K562 treated with DMSO at 1 percent for 48 hours (cell line): ENCODE data around the gene NR6A1. TPM values are rescaled to one million over a fixed set of nuclear protein-coding genes. Genes with fewer than 3 reads are reported as not detected.

ENCODE experiments used
- total RNA-seq: library from RNA; unstranded; fragments of 300-600 nt; gene quantifications from 2 replicates; pipeline ENCODE4 v1.2.3, GENCODE V29; 2022; ENCODE audit warnings: low replicate concordance; ENCODE audit errors: extremely low read depth

Gene NR6A1
- total RNA-seq, result not detected in 2 replicates

DNA sequence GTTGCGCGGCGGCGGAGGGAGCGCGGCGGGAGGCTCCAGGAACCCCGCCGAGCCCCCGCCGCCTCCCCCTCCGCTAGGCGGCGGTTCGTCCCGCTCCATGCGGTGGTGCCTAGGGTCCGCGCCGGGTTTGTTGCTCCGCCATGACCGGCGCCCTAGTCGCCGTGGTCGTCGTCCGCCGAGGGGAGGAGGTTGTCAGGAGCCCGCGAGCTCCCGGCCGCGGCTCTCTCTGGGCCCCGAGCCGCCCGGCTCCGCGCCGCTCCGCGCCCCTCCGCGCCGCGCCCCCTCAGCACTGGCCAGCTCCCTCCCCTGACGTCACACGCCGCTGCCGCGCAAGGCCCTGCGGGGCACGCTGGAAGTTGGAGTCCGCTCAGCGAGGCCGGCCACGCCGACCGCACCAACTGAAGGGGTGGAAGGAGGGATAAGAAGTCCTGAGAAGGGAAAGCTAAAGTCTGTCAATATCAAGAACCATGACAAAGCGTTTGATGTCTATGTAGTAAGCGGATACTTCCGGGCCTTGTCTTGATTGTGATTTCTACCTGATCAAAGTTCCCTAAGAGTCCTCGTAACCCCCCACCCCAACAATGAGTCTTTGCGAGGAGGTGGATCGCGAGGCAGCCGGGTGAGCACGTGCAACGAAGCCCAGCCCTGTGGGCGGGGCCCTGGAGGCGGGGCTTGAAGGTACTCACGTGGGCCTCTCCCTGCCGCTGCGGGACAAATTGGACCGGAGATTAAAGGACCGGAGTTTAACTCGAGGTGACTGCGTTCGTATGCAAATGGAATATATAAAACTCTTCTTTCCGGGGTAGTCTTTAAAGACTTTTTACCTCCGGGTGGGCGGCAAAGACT, at the start of gene NR6A1:
Gene NR6A1 (minus strand): TSS at position 291 of the 846 bp plus-strand sequence.

GRCh38 chr9:124776954-124777648, 6.0 kb upstream of the NR6A1 start, which contains the start of gene OLFML2A:
TSS of gene OLFML2A (plus strand) at chr9:124777133. CDS start at chr9:124777271, 138 bp downstream.

DNA sequence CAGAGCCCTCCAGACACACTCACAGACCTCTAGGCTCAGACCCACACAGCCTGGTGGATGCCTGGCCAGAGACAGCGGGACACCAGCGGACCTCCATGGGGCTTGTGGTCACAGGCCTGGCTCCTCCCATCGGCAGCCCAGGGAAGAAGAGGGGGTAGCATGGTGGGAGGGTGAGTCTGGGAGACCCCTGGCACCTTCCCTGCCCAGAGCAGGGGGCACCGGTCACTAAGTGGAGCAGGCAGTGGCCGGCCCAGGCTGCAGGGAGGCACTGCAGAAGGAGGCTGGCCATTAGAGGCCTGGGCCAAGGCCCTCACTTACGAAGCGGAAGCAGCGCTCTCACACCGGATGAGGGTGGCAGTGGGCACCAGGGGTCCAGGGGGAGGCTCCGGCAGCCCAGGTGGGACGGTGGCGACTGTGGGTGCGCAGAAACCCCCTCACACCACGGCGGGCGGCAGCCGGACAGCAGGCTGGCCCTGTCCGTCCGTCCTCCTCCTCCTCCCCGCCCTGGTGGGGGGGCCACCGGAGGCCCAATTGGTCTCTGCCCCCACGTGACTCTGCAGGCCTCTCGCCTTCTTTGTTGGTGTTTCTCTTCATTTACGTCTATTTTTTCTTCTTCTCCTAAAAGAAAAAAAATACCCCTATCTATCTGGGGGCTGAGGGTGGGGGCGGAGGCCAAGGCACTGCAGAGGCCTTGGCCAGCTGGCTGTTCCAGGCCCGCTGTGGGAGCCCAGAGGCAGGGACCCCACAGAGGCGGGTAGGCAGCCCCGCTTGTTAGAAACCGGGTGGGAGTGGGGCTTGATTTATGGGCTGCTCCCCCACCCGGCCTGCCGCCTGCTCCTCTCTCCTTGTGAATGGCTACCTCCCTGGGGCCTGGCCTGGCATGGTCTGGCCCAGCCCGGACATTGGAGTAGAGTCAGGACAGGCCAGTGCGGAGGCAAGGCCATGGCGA, 263.9 kb downstream of the NR6A1 start, which contains the start of gene NR5A1:
Gene NR5A1 (minus strand): TSS at position 469 of the 949 bp plus-strand sequence. CDS start 4,004 bp downstream, outside the sequence.

Other genes with a start within 250 kb of the NR6A1 start
- not detected in 2 replicates for gene OLFML2A, start 5.8 kb upstream of the NR6A1 start, total RNA-seq
- not detected in 2 replicates for gene WDR38, start 82.1 kb upstream of the NR6A1 start, total RNA-seq
- 11,571 TPM in 1 of 2 replicates, not detected in the other for gene RPL35, start 90.6 kb upstream of the NR6A1 start, total RNA-seq
- gene ARPC5L, start 90.8 kb upstream of the NR6A1 start, total RNA-seq, result not detected in 2 replicates
- gene GOLGA1, start 169.8 kb upstream of the NR6A1 start, total RNA-seq, result not detected in 2 replicates